ENCODE measurements around the gene ARHGAP27.

The ARHGAP27 gene

GRCh38 chr17:45361451-45361850 is 71.2 kb downstream of the ARHGAP27 start:
- DNase-seq (ENCODE audit: low read depth, low spot score) = no peak
- H3K4me3 ChIP-seq (ENCODE audit: low read depth, low read length) = no peak overlapping the region
- ChIA-PET POLR2A (no interaction called here), CTCF (interaction anchor here (1.3 kb wide), 1 partner anchor 226 kb away, joined by 3 read pairs; the partner anchor contains the start of gene ACBD4)
- no peak for TF ChIP-seq CTCF (IDR thresholded peaks at IDR 0.05; ENCODE audit: insufficient read depth, low read length, missing control alignments)

DNA sequence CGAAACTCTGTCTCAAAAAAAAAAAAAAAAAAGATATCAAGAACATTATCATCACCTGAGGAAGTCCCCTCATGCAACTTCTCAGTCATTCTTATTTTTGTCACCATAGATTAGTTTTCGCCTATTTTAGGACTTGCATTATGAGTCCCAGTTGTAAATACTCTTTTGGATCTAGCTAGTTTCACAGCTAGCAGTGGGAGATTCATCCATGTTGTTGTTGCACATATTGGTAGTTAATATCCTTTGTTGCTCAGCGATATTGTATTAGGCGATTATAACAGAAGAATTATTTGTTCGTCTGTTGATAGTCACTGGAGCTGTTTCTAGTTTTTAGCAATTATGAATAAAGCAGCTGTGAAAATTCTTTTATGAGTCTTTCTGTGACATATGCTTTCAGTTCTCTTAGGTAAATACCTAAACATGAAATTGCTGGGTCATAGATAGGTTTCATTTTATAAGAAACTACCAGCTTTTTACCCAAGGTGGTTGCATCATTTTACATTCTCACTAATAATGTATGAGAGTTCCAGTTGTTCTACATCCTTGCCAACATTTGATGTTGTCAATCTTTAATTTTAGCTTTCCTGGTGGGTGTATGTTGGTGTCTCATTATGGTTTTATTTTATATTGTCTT is 75.2 kb downstream of the ARHGAP27 start:
- ChIA-PET CTCF (interaction anchor here (1.3 to 2.0 kb wide), 3 partner anchors 28 to 80 kb away, joined by 3 to 8 read pairs (median 6); no protein-coding TSS in a partner anchor), POLR2A (interaction anchor here (0.7 kb wide), 1 partner anchor 10 kb away, joined by 6 read pairs; no protein-coding TSS in a partner anchor)
- no peak for TF ChIP-seq CTCF (IDR thresholded peaks at IDR 0.05; ENCODE audit: insufficient read depth, low read length, missing control alignments)
- H3K4me3 ChIP-seq (ENCODE audit: low read depth, low read length) = no peak overlapping the region
- DNase-seq (ENCODE audit: low read depth, low spot score) = no peak

DNA sequence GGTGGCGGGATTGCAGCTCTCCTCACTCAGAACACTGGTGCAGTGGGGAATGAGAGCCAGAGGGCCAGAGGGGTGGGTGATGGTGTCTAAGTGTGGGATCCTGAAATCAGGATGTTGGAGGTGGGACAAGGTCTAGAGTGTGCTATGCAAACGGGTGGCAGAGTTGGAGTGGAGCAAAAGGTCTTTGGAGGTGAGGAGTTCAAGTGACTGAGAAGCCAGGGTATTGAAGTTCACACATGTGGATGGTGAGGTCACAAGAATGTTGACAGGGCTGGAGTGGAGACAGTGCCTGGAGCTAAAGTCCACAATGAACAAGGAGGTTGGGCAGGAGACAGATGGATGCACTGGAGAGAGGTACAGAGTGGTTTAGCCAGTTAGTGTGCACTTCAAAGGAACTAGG is 77.6 kb downstream of the ARHGAP27 start:
- POLR2A ChIA-PET = no interaction called here
- no peak for DNase-seq (ENCODE audit: low read depth, low spot score)
- H3K4me3 ChIP-seq (ENCODE audit: low read depth, low read length) = no peak overlapping the region
- TF ChIP-seq CTCF (IDR thresholded peaks at IDR 0.05; ENCODE audit: insufficient read depth, low read length, missing control alignments) = no peak
- CTCF ChIA-PET = interaction anchor here (0.8 to 1.3 kb wide), 2 partner anchors 9 to 220 kb away, joined by 3 read pairs; partner anchors contain the start of gene ACBD4

DNA sequence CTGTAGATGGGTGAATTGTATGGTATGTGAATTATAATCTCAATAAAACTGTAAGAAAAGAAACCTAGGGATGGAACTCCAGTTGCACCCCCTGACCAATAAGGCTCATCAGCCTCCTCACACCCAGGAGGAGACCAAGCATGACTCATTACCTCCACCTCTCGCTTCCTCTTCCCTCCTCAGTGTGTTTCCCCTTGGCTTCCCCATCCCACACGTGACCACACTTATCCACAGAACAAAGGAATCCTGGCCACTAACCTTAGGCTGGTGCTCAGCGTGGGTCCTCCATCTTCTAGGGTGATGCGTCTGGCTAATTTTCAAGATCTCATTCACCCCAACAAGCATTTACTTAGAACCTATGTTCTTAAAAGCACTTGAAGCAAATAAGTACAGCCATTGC is 79.6 kb downstream of the ARHGAP27 start:
- POLR2A ChIA-PET = no interaction called here
- TF ChIP-seq CTCF (IDR thresholded peaks at IDR 0.05; ENCODE audit: insufficient read depth, low read length, missing control alignments) = no peak
- H3K4me3 ChIP-seq (ENCODE audit: low read depth, low read length) = no peak overlapping the region
- CTCF ChIA-PET = no interaction called here
- DNase-seq (ENCODE audit: low read depth, low spot score) = no peak

- ChIA-PET CTCF (interaction anchor here (1.1 kb wide), 1 partner anchor 75 kb away, joined by 4 read pairs; no protein-coding TSS in a partner anchor), POLR2A (no interaction called here)
- H3K4me3 ChIP-seq (ENCODE audit: low read depth, low read length) = no peak overlapping the region
- no peak for TF ChIP-seq CTCF (IDR thresholded peaks at IDR 0.05; ENCODE audit: insufficient read depth, low read length, missing control alignments)
- DNase-seq (ENCODE audit: low read depth, low spot score) = no peak
These were observed 80.8 kb downstream of the ARHGAP27 start for GRCh38 chr17:45351831-45352230.

GRCh38 chr17:45347444-45347843 is 85.2 kb downstream of the ARHGAP27 start:
- H3K4me3 ChIP-seq (ENCODE audit: low read depth, low read length) = no peak overlapping the region
- TF ChIP-seq CTCF (IDR thresholded peaks at IDR 0.05; ENCODE audit: insufficient read depth, low read length, missing control alignments) = no peak
- ChIA-PET POLR2A (interaction anchor here (0.6 to 1.2 kb wide), 2 partner anchors 9 to 26 kb away, joined by 4 to 6 read pairs; no protein-coding TSS in a partner anchor), CTCF (no interaction called here)
- DNase-seq (ENCODE audit: low read depth, low spot score) = no peak

Data from AG04449 (cell line).